Right renal pelvis (tissue), 4 donors: ENCODE data around the gene GPR18. TPM values are rescaled to one million over a fixed set of nuclear protein-coding genes. Genes with fewer than 3 reads are reported as not detected.

Experiments used
- DNase-seq, 4 donors: peaks; one replicate each; pipeline ENCODE4 v3.0.0-alpha.2; 2013; ENCODE audit warnings: low read depth in 4 of 4, low spot score in 3 of 4, missing footprints in 1 of 4
- polyA plus RNA-seq, 4 donors: library from polyadenylated mRNA; unstranded; fragments of 120-200 nt; gene quantifications; one replicate each; pipeline ENCODE4 v1.2.1, GENCODE V29; 2013; ENCODE audit not compliant: insufficient read length in 4 of 4

Gene GPR18
- polyA plus RNA-seq, result under 1 TPM in 3 of 4 donors, not detected in 1; 0.16 to 0.33 (median 0.31) TPM

GRCh38 chr13:99258210-99258860, at the start of gene GPR18:
GPR18 (minus strand) TSS chr13:99258379; CDS start chr13:99255872, 2,507 bp downstream.
- DNase-seq, result no peak

- DNase-seq, result no peak
Measured at GRCh38 chr13:99307648-99308339, 49.6 kb upstream of the GPR18 start.

GRCh38 chr13:99307247-99307646, 49.1 kb upstream of the GPR18 start, which contains the start of gene GPR183:
GPR183 (minus strand) TSS chr13:99307399; CDS start chr13:99296145, 11,254 bp downstream.
- DNase-seq, result peak in 1 of 4 donors; percentile 14

GRCh38 chr13:99305566-99305965, 47.4 kb upstream of the GPR18 start:
- DNase-seq, result no peak

GRCh38 chr13:99305158-99305557, 47.0 kb upstream of the GPR18 start:
- no peak for DNase-seq

- DNase-seq, result no peak
Measured at GRCh38 chr13:99304541-99304940, 46.4 kb upstream of the GPR18 start.

GRCh38 chr13:99303863-99304521, 45.8 kb upstream of the GPR18 start:
- no peak for DNase-seq

- no peak for DNase-seq
Measured at GRCh38 chr13:99302637-99303505, 44.7 kb upstream of the GPR18 start.

GRCh38 chr13:99301913-99302636, 43.9 kb upstream of the GPR18 start:
- DNase-seq, result no peak

GRCh38 chr13:99301056-99301838, 43.1 kb upstream of the GPR18 start:
- no peak for DNase-seq

- no peak for DNase-seq
Measured at GRCh38 chr13:99299920-99300341, 41.8 kb upstream of the GPR18 start.

- no peak for DNase-seq
Measured at GRCh38 chr13:99299256-99299919, 41.2 kb upstream of the GPR18 start.

- DNase-seq, result no peak
Measured at GRCh38 chr13:99298056-99298455, 39.9 kb upstream of the GPR18 start.

GRCh38 chr13:99297331-99297730, 39.2 kb upstream of the GPR18 start:
- no peak for DNase-seq

- DNase-seq, result no peak
Measured at GRCh38 chr13:99296398-99296797, 38.2 kb upstream of the GPR18 start.

GRCh38 chr13:99295488-99296252, 37.5 kb upstream of the GPR18 start:
- DNase-seq, result no peak

- DNase-seq, result no peak
Measured at GRCh38 chr13:99294958-99295357, 36.8 kb upstream of the GPR18 start.

- no peak for DNase-seq
Measured at GRCh38 chr13:99294198-99294597, 36.0 kb upstream of the GPR18 start.
